GM12872 (cell line): Measurements from ENCODE around the gene RGS17.

Source experiments
- CTCF ChIP-seq: IDR thresholded peaks from 3 replicates; pipeline ENCODE4 v1.5.1; 2011; ENCODE audit warnings: low read depth, mild to moderate bottlenecking, low read length, moderate library complexity; ENCODE audit not compliant: insufficient read depth

RGS17 gene

GRCh38 chr6:153087436-153087835, 43.6 kb downstream of the RGS17 start:
- no peak for TF ChIP-seq CTCF

GRCh38 chr6:153086225-153086990, 44.7 kb downstream of the RGS17 start:
- no peak for TF ChIP-seq CTCF

- no peak for TF ChIP-seq CTCF
Observed at GRCh38 chr6:153085239-153085638, 45.8 kb downstream of the RGS17 start.

- no peak for TF ChIP-seq CTCF
Observed at GRCh38 chr6:153084393-153084792, 46.7 kb downstream of the RGS17 start.

GRCh38 chr6:153083869-153084268, 47.2 kb downstream of the RGS17 start:
- no peak for TF ChIP-seq CTCF

GRCh38 chr6:153081914-153082313, 49.2 kb downstream of the RGS17 start:
- no peak for TF ChIP-seq CTCF

- no peak for TF ChIP-seq CTCF
Observed at GRCh38 chr6:153076431-153076830, 54.7 kb downstream of the RGS17 start.
